DMS153 treated with DMSO at 0.1 percent for 48 hours (cell line): ENCODE data around the gene STEAP3.
"Not testable (repeated sequence)": the region's sequence is repeated elsewhere in the genome, so short reads cannot be mapped to it uniquely, and the experiment has no call there.

Experiments used
- DNase-seq: peaks from one replicate; lab custom pipeline; 2025; ENCODE audit not compliant: unreplicated experiment; lab: John Stamatoyannopoulos, UW

STEAP3 gene

GRCh38 chr2:119261493-119262225 lies 38.0 kb downstream of the STEAP3 start:
- no peak for DNase-seq

GRCh38 chr2:119263025-119263424 lies 39.4 kb downstream of the STEAP3 start:
- no peak for DNase-seq

- DNase-seq: no peak
Measured at GRCh38 chr2:119263656-119264055, 40.0 kb downstream of the STEAP3 start.

GRCh38 chr2:119264781-119265692 lies 41.4 kb downstream of the STEAP3 start:
- DNase-seq: peak; percentile 68

- no peak for DNase-seq
Measured at GRCh38 chr2:119265693-119266066, 42.0 kb downstream of the STEAP3 start.

GRCh38 chr2:119266091-119266589 lies 42.5 kb downstream of the STEAP3 start:
- no peak for DNase-seq

- no peak for DNase-seq
Measured at GRCh38 chr2:119267604-119268003, 44.0 kb downstream of the STEAP3 start.

GRCh38 chr2:119276864-119277263 lies 53.2 kb downstream of the STEAP3 start:
- no peak for DNase-seq

- not testable (repeated sequence) for DNase-seq
Measured at GRCh38 chr2:119278385-119278784, 54.8 kb downstream of the STEAP3 start.

- no peak for DNase-seq
Measured at GRCh38 chr2:119278946-119279345, 55.3 kb downstream of the STEAP3 start.

GRCh38 chr2:119279666-119280065 lies 56.0 kb downstream of the STEAP3 start:
- DNase-seq: no peak

- DNase-seq: no peak
Measured at GRCh38 chr2:119280680-119281079, 57.0 kb downstream of the STEAP3 start.

- DNase-seq: no peak
Measured at GRCh38 chr2:119282146-119282995, 58.7 kb downstream of the STEAP3 start.

- no peak for DNase-seq
Measured at GRCh38 chr2:119282996-119283511, 59.4 kb downstream of the STEAP3 start.

GRCh38 chr2:119283873-119284331 lies 60.3 kb downstream of the STEAP3 start:
- no peak for DNase-seq

- DNase-seq: no peak
Measured at GRCh38 chr2:119286661-119287060, 63.0 kb downstream of the STEAP3 start.

GRCh38 chr2:119288576-119288975 lies 64.9 kb downstream of the STEAP3 start:
- no peak for DNase-seq

- DNase-seq: no peak
Measured at GRCh38 chr2:119289093-119289492, 65.5 kb downstream of the STEAP3 start.

- no peak for DNase-seq
Measured at GRCh38 chr2:119289642-119290041, 66.0 kb downstream of the STEAP3 start.

- DNase-seq: peak; percentile 92
Measured at GRCh38 chr2:119290859-119291587, 67.4 kb downstream of the STEAP3 start.
